GM20000 (cell line): ENCODE data around the gene PCNX4.

Experiments used
- DNase-seq: peaks from one replicate; pipeline ENCODE4 v3.0.0; 2012; ENCODE audit warnings: low spot score
- CTCF ChIP-seq: IDR thresholded peaks from 2 replicates; pipeline ENCODE4 v1.5.1; 2012; ENCODE audit warnings: mild to moderate bottlenecking, control low read depth; ENCODE audit errors: extremely low read depth, missing control alignments

The PCNX4 gene

GRCh38 chr14:60102389-60102788, 10.7 kb downstream of the PCNX4 start:
- no peak for TF ChIP-seq CTCF
- no peak for DNase-seq

- no peak for DNase-seq
- no peak for TF ChIP-seq CTCF
These were observed 14.6 kb downstream of the PCNX4 start for GRCh38 chr14:60106339-60106738.

- no peak for DNase-seq
- no peak for TF ChIP-seq CTCF
These were observed 15.8 kb downstream of the PCNX4 start for GRCh38 chr14:60107477-60107876.

- DNase-seq = peak; percentile 12
- no peak for TF ChIP-seq CTCF
These were observed 20.0 kb downstream of the PCNX4 start for GRCh38 chr14:60111732-60112131.

DNA sequence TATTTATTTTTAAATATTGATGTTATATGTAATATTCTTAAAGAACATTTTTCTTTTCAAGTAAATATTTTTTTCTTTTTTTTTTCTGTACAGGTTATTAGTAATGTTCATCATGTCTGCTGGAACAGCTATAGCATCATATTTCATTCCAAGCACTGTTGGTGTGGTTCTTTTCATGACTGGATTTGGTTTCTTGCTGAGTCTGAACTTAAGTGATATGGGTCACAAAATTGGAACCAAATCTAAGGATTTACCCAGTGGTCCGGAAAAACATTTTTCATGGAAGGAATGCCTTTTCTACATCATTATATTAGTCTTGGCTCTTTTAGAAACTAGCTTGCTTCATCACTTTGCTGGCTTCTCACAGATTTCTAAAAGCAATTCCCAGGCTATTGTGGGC, 23.2 kb downstream of the PCNX4 start:
- no peak for TF ChIP-seq CTCF
- DNase-seq = no peak

- TF ChIP-seq CTCF = no peak
- no peak for DNase-seq
These were observed 24.5 kb downstream of the PCNX4 start for GRCh38 chr14:60116181-60116580.

GRCh38 chr14:60125918-60126317, 34.2 kb downstream of the PCNX4 start:
- DNase-seq = no peak
- TF ChIP-seq CTCF = no peak
